Nephron (organoid): ENCODE measurements around the gene LAMA3.

Source experiments
- H3K27ac Mint-ChIP-seq, 3 experiments: 2 replicates each; pipeline ENCODE4 v1.8.0; 2020; ENCODE audit warnings: mixed read lengths in 3 of 3, mild to moderate bottlenecking in 2 of 3, moderate library complexity in 1 of 3
- H3K27me3 Mint-ChIP-seq: 2 replicates; pipeline ENCODE4 v1.8.0; 2021; ENCODE audit warnings: low read depth, mild to moderate bottlenecking, moderate library complexity, mixed read lengths
- H3K36me3 Mint-ChIP-seq: 2 replicates; pipeline ENCODE4 v1.8.0; 2020; ENCODE audit warnings: low read depth, mixed read lengths
- H3K4me1 Mint-ChIP-seq: 2 replicates; pipeline ENCODE4 v1.8.0; 2020; ENCODE audit warnings: mixed read lengths
- H3K4me3 Mint-ChIP-seq, 3 experiments: 2 replicates each; pipeline ENCODE4 v1.8.0; 2020; ENCODE audit warnings: mild to moderate bottlenecking in 3 of 3, mixed read lengths in 3 of 3, moderate library complexity in 2 of 3
- H3K9me3 Mint-ChIP-seq: 2 replicates; pipeline ENCODE4 v1.8.0; 2020; ENCODE audit warnings: mixed read lengths
- CTCF ChIP-seq, 3 experiments: fragments of 200-600 bp; sonication (generic); IDR thresholded peaks; one replicate each; pipeline ENCODE4 v1.5.0; 2021; ENCODE audit warnings: antibody characterized with exemption in 3 of 3; ENCODE audit not compliant: unreplicated experiment in 3 of 3

LAMA3 gene

DNA sequence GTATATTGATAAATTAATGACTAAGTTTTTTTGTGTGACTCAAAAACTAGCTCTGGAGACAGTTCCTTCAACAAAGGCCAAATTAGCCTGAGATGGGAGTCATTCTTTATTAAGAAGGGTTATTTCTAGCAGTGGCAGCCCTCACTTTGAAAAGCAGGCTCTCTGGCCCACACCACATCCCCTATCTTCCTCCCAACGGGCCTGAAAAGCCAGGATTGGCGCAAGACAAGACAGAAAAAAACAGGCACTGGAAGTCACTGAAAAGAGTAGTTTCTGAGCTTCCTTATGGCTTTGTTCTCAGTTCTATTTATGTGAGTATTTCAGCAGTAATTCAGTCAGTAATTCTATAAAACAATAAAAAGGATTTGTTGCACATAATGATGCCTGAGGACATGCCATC lies 149.0 kb downstream of the LAMA3 start:
- Mint-ChIP-seq H3K36me3 (no peaks in the 10 kb centered on the region), H3K27ac (no peak overlapping the region), H3K4me1 (no peaks in the 10 kb centered on the region), H3K9me3 (no peaks in the 10 kb centered on the region), H3K27me3 (peaks cover 11% of the 10 kb centered on the region), H3K4me3 (no peak overlapping the region)
- no peak for TF ChIP-seq CTCF (IDR thresholded peaks at IDR 0.05; ENCODE audit: unreplicated experiment in 3 of 3)

- no peaks in the 10 kb centered on the region for H3K9me3 Mint-ChIP-seq
- H3K4me1 Mint-ChIP-seq = no peaks in the 10 kb centered on the region
- H3K27me3 Mint-ChIP-seq = peaks cover 15% of the 10 kb centered on the region
- no peak for TF ChIP-seq CTCF (IDR thresholded peaks at IDR 0.05; ENCODE audit: unreplicated experiment in 3 of 3)
- no peak overlapping the region for H3K27ac Mint-ChIP-seq
- no peaks in the 10 kb centered on the region for H3K36me3 Mint-ChIP-seq
- no peak overlapping the region for H3K4me3 Mint-ChIP-seq
These were observed 149.6 kb downstream of the LAMA3 start for GRCh38 chr18:23838801-23839366.

DNA sequence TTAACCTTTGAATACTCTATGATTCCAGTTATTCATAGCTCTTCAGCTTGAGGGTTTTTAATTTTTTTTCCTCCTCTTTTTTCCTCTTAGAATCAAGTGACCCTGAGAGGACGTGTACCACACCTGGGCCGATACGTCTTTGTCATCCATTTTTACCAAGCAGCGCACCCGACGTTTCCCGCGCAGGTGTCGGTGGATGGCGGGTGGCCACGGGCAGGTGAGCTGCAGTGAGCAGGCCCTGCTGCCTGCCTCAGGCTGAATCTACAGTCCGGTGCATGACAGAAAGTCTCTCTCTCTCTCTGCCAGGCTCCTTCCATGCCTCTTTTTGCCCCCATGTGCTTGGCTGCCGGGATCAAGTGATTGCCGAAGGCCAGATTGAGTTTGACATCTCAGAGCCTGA lies 153.1 kb downstream of the LAMA3 start:
- H3K4me1 Mint-ChIP-seq = no peaks in the 10 kb centered on the region
- no peak for TF ChIP-seq CTCF (IDR thresholded peaks at IDR 0.05; ENCODE audit: unreplicated experiment in 3 of 3)
- H3K36me3 Mint-ChIP-seq = no peaks in the 10 kb centered on the region
- no peak overlapping the region for H3K4me3 Mint-ChIP-seq
- no peak overlapping the region for H3K27ac Mint-ChIP-seq
- peaks cover 21% of the 10 kb centered on the region for H3K27me3 Mint-ChIP-seq
- H3K9me3 Mint-ChIP-seq = no peaks in the 10 kb centered on the region

- Mint-ChIP-seq H3K27ac (no peak overlapping the region), H3K36me3 (no peaks in the 10 kb centered on the region), H3K4me1 (no peaks in the 10 kb centered on the region), H3K4me3 (no peak overlapping the region), H3K9me3 (no peaks in the 10 kb centered on the region), H3K27me3 (peaks cover 25% of the 10 kb centered on the region)
- no peak for TF ChIP-seq CTCF (IDR thresholded peaks at IDR 0.05; ENCODE audit: unreplicated experiment in 3 of 3)
These were observed 155.9 kb downstream of the LAMA3 start for GRCh38 chr18:23844991-23845680.

DNA sequence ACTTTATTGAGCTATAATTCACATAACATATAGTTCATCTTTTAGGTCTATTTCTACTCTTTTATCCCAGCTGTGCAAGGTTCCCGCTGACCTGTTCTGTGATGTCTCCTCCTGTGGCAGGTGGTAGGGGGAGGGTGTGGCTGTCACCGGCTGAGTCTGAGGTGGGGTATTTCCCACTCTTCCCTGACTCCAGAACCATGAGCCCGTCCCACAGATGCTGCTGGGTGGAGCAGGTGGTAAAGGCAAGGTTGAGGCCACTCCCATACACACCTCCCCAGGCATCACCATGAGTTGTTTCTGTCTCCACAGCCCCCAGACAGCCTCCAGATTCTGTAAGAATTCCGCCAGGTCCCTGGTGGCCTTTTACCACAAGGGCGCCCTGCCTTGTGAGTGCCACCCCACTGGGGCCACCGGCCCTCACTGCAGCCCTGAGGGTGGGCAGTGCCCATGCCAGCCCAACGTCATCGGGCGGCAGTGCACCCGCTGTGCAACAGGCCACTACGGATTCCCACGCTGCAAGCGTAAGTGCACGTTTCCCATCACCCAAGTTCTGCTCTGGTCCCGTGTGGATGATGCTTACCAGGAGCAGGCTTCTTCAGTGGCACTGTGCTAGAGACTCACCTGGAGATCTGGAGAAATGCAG lies 156.9 kb downstream of the LAMA3 start:
- Mint-ChIP-seq H3K27me3 (peaks cover 24% of the 10 kb centered on the region), H3K36me3 (no peaks in the 10 kb centered on the region), H3K4me1 (no peaks in the 10 kb centered on the region), H3K9me3 (no peaks in the 10 kb centered on the region), H3K27ac (no peak overlapping the region), H3K4me3 (no peak overlapping the region)
- no peak for TF ChIP-seq CTCF (IDR thresholded peaks at IDR 0.05; ENCODE audit: unreplicated experiment in 3 of 3)
